Measurements from ENCODE around the gene STK10.

DNA sequence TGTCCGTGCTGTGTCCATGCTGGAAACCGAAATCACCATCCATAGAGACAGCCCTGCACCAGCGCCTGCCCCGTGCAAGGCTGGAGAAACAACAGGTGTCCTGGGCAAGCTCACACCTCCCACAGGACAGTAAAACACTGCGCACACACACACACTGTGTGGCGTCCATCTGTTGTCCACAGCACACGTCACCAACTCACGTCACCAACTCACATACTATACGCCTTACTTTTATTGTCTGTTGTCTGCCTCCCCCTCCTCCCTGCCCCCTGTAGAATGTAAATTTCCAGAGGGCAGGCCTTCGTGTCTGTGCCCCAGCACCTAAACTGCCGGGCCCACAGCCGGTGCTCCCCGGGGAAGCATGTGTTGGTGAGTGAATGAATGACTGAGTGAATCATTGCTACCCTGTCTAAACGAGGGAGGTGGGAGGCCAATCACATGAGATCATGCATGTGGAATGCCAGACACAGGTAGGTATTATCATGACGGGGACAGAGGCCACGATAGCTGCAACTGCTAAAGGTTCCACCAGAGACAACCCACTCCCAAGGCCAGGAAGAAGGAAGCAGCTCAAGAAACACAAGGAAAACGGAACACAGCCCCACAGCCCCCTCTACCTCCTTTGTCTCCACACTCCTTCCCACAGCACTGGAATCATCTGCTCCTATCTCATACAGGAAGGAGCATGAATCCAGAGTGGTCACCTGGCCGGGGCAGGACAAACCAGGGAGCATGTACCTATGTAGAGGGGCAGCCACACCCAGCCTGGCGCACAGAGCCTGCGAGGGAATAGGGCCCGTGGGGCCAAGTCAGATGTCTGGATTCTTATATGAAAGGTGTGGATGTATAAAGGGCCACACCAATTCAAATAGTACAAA, 41.9 kb downstream of the STK10 start:
- TF ChIP-seq, protein P1, sequence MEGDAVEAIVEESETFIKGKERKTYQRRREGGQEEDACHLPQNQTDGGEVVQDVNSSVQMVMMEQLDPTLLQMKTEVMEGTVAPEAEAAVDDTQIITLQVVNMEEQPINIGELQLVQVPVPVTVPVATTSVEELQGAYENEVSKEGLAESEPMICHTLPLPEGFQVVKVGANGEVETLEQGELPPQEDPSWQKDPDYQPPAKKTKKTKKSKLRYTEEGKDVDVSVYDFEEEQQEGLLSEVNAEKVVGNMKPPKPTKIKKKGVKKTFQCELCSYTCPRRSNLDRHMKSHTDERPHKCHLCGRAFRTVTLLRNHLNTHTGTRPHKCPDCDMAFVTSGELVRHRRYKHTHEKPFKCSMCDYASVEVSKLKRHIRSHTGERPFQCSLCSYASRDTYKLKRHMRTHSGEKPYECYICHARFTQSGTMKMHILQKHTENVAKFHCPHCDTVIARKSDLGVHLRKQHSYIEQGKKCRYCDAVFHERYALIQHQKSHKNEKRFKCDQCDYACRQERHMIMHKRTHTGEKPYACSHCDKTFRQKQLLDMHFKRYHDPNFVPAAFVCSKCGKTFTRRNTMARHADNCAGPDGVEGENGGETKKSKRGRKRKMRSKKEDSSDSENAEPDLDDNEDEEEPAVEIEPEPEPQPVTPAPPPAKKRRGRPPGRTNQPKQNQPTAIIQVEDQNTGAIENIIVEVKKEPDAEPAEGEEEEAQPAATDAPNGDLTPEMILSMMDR (IDR thresholded peaks at IDR 0.05): no peak
- TF ChIP-seq EZH2 (IDR thresholded peaks at IDR 0.05; ENCODE audit: borderline replicate concordance, insufficient read depth, low read depth, low read length, poor library complexity, severe bottlenecking): no peak
